B cell (primary cell): ENCODE results near the gene PRR16. TPM values are rescaled to one million over a fixed set of nuclear protein-coding genes. Genes with fewer than 3 reads are reported as not detected.

Experiments used
- ATAC-seq: fragments of 200-7000 bp; cut with Tn5 transposase; one replicate; pipeline ENCODE4 v1.10.0; 2021; ENCODE audit warnings: low read depth, mild to moderate bottlenecking, moderate number of reproducible peaks, moderate library complexity
- CTCF ChIA-PET: fragments of 350-600 bp; sonication (Branson Sonifier 250); formaldehyde crosslinking; loops from one replicate; lab custom pipeline; 2021; ENCODE audit warnings: antibody characterized with exemption, inconsistent platforms; lab: Charles Lee
- POLR2A ChIA-PET: fragments of 350-600 bp; sonication (Branson Sonifier 250); formaldehyde crosslinking; loops from one replicate; lab custom pipeline; 2021; ENCODE audit warnings: antibody characterized with exemption; lab: Charles Lee
- DNase-seq: peaks from one replicate; pipeline ENCODE4 v3.0.0; 2013
- H2AFZ ChIP-seq: 2 replicates; pipeline ENCODE4 v1.6.1; 2012; ENCODE audit warnings: mild to moderate bottlenecking, low read depth, low read length; ENCODE audit not compliant: insufficient read depth, poor library complexity, severe bottlenecking
- H3K27ac ChIP-seq, 2 donors: 1 replicate in 1 of 2; 2 replicates in 1 of 2; pipeline ENCODE4 v1.5.1; 2012 to 2013; ENCODE audit warnings: low read length in 2 of 2, mild to moderate bottlenecking in 2 of 2, moderate library complexity in 1 of 2
- H3K27me3 ChIP-seq, 4 experiments: fragments of 200-600 bp in 1 of 4; sonication (generic) in 1 of 4; replicated peaks in 1 of 4; 1 replicate in 2 of 4; 2 replicates in 2 of 4; pipeline versions ENCODE4 v1.6.1 to v1.7.0; 2013 to 2016; ENCODE audit warnings: low read length in 3 of 4, mild to moderate bottlenecking in 2 of 4, mixed read lengths in 1 of 4, moderate library complexity in 1 of 4; ENCODE audit not compliant: insufficient read depth in 4 of 4, control insufficient read depth in 3 of 4; ENCODE audit errors: control extremely low read depth in 1 of 4
- H3K36me3 ChIP-seq, 2 experiments: replicated peaks in 1 of 2; 1 replicate in 1 of 2; 2 replicates in 1 of 2; pipeline versions ENCODE4 v1.6.1 to v1.7.1; 2013; ENCODE audit warnings: low read length in 1 of 2; ENCODE audit not compliant: insufficient read depth in 2 of 2, control insufficient read depth in 1 of 2; ENCODE audit errors: control extremely low read depth in 1 of 2, extremely low read depth in 1 of 2
- H3K4me1 ChIP-seq, 2 donors: fragments of 200-600 bp in 1 of 2; sonication (generic) in 1 of 2; 1 replicate in 1 of 2; 2 replicates in 1 of 2; pipeline versions ENCODE4 v1.5.1 to v1.6.1; 2013 to 2017; ENCODE audit warnings: low read length in 2 of 2; ENCODE audit not compliant: control insufficient read depth in 2 of 2, insufficient read depth in 2 of 2
- H3K4me2 ChIP-seq: replicated peaks from 2 replicates; pipeline ENCODE3; 2012; ENCODE audit warnings: mild to moderate bottlenecking, low read depth, low read length; ENCODE audit not compliant: poor library complexity, severe bottlenecking
- H3K4me3 ChIP-seq, 5 experiments: fragments of 200-600 bp in 1 of 5; sonication (generic) in 1 of 5; 1 replicate in 3 of 5; 2 replicates in 2 of 5; pipeline versions ENCODE4 v1.5.1 to v1.7.0; 2011 to 2016; ENCODE audit warnings: low read length in 4 of 5, mild to moderate bottlenecking in 4 of 5, low read depth in 2 of 5, control low read depth in 1 of 5, moderate library complexity in 1 of 5; ENCODE audit not compliant: insufficient read depth in 1 of 5; ENCODE audit errors: control extremely low read depth in 1 of 5, extremely low read depth in 1 of 5
- H3K79me2 ChIP-seq: fragments of 200-600 bp; sonication (generic); one replicate; pipeline ENCODE4 v1.6.0; 2016; ENCODE audit warnings: low read length; ENCODE audit not compliant: control insufficient read depth, insufficient read depth
- H3K9ac ChIP-seq: fragments of 200-600 bp; sonication (generic); 2 replicates; pipeline ENCODE4 v1.6.1; 2017; ENCODE audit warnings: mild to moderate bottlenecking, low read length, moderate library complexity
- H3K9me3 ChIP-seq, 3 donors: one replicate each; pipeline versions ENCODE4 v1.6.1 to v1.7.1; 2013; ENCODE audit warnings: low read length in 2 of 3; ENCODE audit not compliant: control insufficient read depth in 2 of 3, insufficient read depth in 1 of 3; ENCODE audit errors: control extremely low read depth in 1 of 3
- H4K20me1 ChIP-seq: 2 replicates; pipeline ENCODE4 v1.6.0; 2012; ENCODE audit warnings: mild to moderate bottlenecking, low read length; ENCODE audit not compliant: insufficient read depth, control insufficient read depth, poor library complexity, severe bottlenecking
- H3K27ac Mint-ChIP-seq: one replicate; pipeline ENCODE4 v1.8.0; 2021; ENCODE audit warnings: mixed read lengths
- H3K27me3 Mint-ChIP-seq: one replicate; pipeline ENCODE4 v1.8.0; 2021; ENCODE audit warnings: mixed read lengths
- H3K4me1 Mint-ChIP-seq: one replicate; pipeline ENCODE4 v1.8.0; 2021; ENCODE audit warnings: mixed read lengths
- H3K4me3 Mint-ChIP-seq: one replicate; pipeline ENCODE4 v1.8.0; 2021; ENCODE audit warnings: mixed read lengths
- H3K9me3 Mint-ChIP-seq: one replicate; pipeline ENCODE4 v1.8.0; 2022; ENCODE audit warnings: mixed read lengths; ENCODE audit not compliant: insufficient read depth
- CTCF ChIP-seq: fragments of 200-600 bp; IDR thresholded peaks from one replicate; pipeline ENCODE4 v1.8.0; 2022; ENCODE audit warnings: antibody characterized with exemption, mild to moderate bottlenecking
- EZH2 ChIP-seq: IDR thresholded peaks from 2 replicates; pipeline ENCODE4 v1.6.1; 2012; ENCODE audit warnings: borderline replicate concordance, low read depth, mild to moderate bottlenecking, moderate library complexity, low read length; ENCODE audit not compliant: insufficient read depth, poor library complexity, severe bottlenecking
- WGBS: methylation state at CpG from one replicate; pipeline ENCODE4 v1.1.5; 2013; ENCODE audit warnings: missing lambda C conversion rate; ENCODE audit not compliant: insufficient coverage; 5-methylcytosine and 5-hydroxymethylcytosine counted together
- intact Hi-C: fragments of 100-400 bp; cut with micrococcal nuclease; formaldehyde crosslinking; loops from one replicate; pipeline ENCODE4 v1.10.0; 2022
- polyA plus RNA-seq: library from polyadenylated mRNA; depleted of rRNA; stranded (reverse); fragments of >200 nt; gene quantifications from 2 replicates; pipeline ENCODE4 v1.2.3, GENCODE V29; 2012
- total RNA-seq, 2 donors: library from RNA; stranded (reverse); fragments of 120-200 nt in 1 of 2; gene quantifications; 1 replicate in 1 of 2; 2 replicates in 1 of 2; pipeline versions ENCODE4 v1.2.3 to v1.2.4, GENCODE V29; 2013 to 2022

PRR16 gene
- total and polyA plus RNA-seq, 2 donors (not counting 1 experiment from before 2014, with no cell fraction given) = 0.16 TPM; not detected in 1

DNA sequence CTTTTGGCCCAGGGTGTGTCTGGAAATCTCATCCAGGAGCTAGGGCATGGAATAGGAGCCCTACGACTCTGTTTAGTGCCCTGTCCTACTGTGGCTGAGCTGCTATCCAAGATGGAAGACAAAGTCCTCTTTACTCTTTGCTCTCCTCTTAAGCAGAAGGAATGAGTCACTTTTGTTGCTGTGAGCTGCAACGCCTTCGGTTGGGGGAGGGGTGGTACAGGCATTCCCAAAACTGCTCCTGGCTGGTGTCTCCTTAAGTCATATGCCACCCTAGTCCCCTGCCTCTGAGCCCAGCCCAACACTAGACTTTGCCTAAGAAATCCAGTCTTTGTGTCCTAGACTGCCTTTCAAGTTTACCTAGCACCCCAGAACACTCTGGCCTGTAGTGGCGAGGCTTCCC is 99.9 kb downstream of the PRR16 start:
- Histone ChIP-seq H3K27ac (no peak overlapping the region), H3K9ac (no peak overlapping the region), H2AFZ (no peak overlapping the region), H3K79me2 (no peaks in the 10 kb centered on the region), H3K27me3 (no peaks in the 10 kb centered on the region), H3K36me3 (no peaks in the 10 kb centered on the region), H3K4me3 (no peak overlapping the region), H3K4me2 (no peak overlapping the region), H4K20me1 (no peaks in the 10 kb centered on the region), H3K4me1 (no peaks in the 10 kb centered on the region), H3K9me3 (peaks cover 0 to 9% (median 0%) of the 10 kb centered on the region in 3 donors)
- Mint-ChIP-seq H3K4me1 (no peaks in the 10 kb centered on the region), H3K27ac (no peak overlapping the region), H3K4me3 (no peak overlapping the region), H3K27me3 (no peaks in the 10 kb centered on the region), H3K9me3 (no peaks in the 10 kb centered on the region)
- WGBS = 99% methylated on average over 4 of the region's 4 CpGs
- TF ChIP-seq EZH2 (no peak), CTCF (no peak)
- intact Hi-C loops = no loop called here
- POLR2A ChIA-PET = no interaction called here
- DNase-seq = no peak
- CTCF ChIA-PET = interaction anchor here (0.6 kb wide), 1 partner anchor 101 kb away, joined by 6 read pairs; no protein-coding TSS in a partner anchor
- no peak for ATAC-seq

DNA sequence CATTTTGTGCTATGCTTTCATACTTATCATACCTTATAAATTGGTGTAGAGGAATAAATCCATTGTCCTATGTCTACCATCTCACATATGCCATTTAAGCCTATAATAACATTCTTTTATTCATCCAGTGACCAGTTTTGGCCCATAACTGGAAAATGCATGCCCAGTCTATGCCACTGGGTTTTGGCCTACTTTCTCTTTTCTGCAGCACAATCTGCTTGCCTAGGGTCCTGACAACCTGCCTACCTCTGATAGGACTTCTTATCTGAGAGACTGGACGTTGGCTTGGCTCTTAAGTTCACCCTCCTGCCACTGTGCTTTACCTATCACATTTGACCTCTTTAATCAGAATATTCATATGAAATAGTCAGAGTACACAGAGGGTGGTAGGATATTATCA is 103.0 kb downstream of the PRR16 start:
- Mint-ChIP-seq H3K27ac (no peak overlapping the region), H3K4me3 (no peak overlapping the region), H3K27me3 (no peaks in the 10 kb centered on the region), H3K4me1 (no peaks in the 10 kb centered on the region), H3K9me3 (no peaks in the 10 kb centered on the region)
- Histone ChIP-seq H3K27ac (no peak overlapping the region), H3K27me3 (no peaks in the 10 kb centered on the region), H3K4me3 (no peak overlapping the region), H3K79me2 (no peaks in the 10 kb centered on the region), H3K36me3 (no peaks in the 10 kb centered on the region), H3K4me1 (no peaks in the 10 kb centered on the region), H4K20me1 (no peaks in the 10 kb centered on the region), H3K9me3 (peaks cover 0 to 9% (median 0%) of the 10 kb centered on the region in 3 donors), H3K4me2 (no peak overlapping the region), H2AFZ (no peak overlapping the region), H3K9ac (no peak overlapping the region)
- ATAC-seq (no peak), DNase-seq (no peak)
- WGBS = no CpG with 5 or more reads among the region's 1 CpG
- intact Hi-C loops = no loop called here
- TF ChIP-seq CTCF (no peak), EZH2 (no peak)
- ChIA-PET CTCF (no interaction called here), POLR2A (no interaction called here)
